PC-3 (cell line): ENCODE results near the gene ARHGAP26.

Experiments used
- CTCF ChIP-seq: fragments of 300-600 bp; sonication (generic); conservative IDR thresholded peaks from 2 replicates; pipeline ENCODE4 v1.5.1; 2017; ENCODE audit warnings: antibody characterized with exemption, low read depth, mild to moderate bottlenecking, low read length
- EZH2 ChIP-seq: fragments of 300-600 bp; sonication (generic); IDR thresholded peaks from one replicate; pipeline ENCODE4 v1.6.1; 2017; ENCODE audit warnings: antibody characterized with exemption, mild to moderate bottlenecking, low read length; ENCODE audit not compliant: unreplicated experiment
- EZH2phosphoT487 ChIP-seq: fragments of 300-600 bp; sonication (generic); IDR thresholded peaks from 2 replicates; pipeline ENCODE4 v1.6.1; 2018; ENCODE audit warnings: mild to moderate bottlenecking, antibody characterized with exemption, low read length, borderline replicate concordance

DNA sequence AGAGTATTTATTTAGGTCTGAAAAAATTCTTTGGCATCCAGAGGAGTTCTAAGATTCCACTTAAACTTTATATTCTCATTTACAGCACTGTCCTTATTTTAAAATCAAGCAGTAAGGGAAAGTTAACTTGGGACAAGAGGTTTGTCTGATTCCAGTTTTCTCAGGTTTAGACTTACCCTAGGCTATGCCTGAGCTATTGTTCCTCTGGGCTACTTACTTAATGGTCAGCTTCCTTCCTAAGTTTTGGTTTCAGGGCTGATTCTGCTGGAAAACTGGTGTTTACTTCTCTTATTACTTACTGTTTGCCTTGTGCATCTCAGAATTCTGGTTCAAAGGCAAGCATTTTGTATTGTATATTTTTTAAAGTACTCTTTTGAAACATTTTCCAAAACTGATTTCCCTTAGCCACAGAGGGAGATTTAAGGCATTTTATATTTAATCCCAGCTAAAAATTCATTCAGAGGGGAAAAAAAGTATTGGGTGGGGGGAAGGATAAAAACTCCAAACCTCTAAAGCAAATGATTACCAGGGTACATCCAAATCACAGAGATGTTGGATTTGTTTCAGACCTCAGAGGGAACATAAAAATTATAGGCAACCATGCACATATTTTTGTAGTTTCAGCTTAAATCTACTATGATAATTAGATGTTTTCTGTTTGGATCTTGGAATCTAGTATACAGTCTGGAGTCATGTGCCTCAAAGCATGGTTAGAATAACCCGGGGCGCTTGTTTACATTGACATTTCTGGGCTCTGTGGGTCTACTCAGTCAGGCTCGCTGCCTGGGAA lies 290.0 kb downstream of the ARHGAP26 start:
- TF ChIP-seq CTCF: no peak
- TF ChIP-seq EZH2phosphoT487: no peak
- no peak for TF ChIP-seq EZH2
